Measurements from ENCODE around the gene SLC37A1. TPM values are rescaled to one million over a fixed set of nuclear protein-coding genes. Genes with fewer than 3 reads are reported as not detected.

Gene SLC37A1
- total and polyA plus RNA-seq, 9 of the 15 experiments (the other 6 are each of a cell fraction or from before 2014, with no cell fraction given): 0.06 to 3.4 (median 0.40) TPM

DNA sequence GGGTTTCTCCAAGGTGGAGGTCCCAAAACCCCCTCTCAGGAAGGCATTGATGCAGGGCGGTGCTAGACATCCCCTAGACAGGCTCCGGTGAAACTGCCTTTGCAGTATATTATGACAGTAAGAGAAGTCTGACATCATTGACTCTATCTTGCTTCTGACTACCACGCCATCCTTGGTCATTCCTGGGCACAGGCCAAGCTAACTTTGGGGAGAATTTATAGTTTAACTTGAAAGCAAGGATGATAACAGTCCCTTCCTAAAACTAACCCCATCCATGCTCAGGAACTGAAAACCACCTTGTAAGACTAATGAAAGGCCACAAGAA, 47.9 kb upstream of the SLC37A1 start (continued):
- TF ChIP-seq FIP1L1 (IDR thresholded peaks at IDR 0.05; ENCODE audit: low read depth, low read length, poor library complexity, severe bottlenecking): no peak
- no peak for TF ChIP-seq ELF4 (CRISPR knock-in tag; IDR thresholded peaks at IDR 0.05)
- no peak for TF ChIP-seq RHOXF2B (CRISPR knock-in tag; conservative IDR thresholded peaks at IDR 0.05)
- no peak for TF ChIP-seq RBFOX2 (IDR thresholded peaks at IDR 0.05; ENCODE audit: low read depth, low read length)
- TF ChIP-seq, protein P1, sequence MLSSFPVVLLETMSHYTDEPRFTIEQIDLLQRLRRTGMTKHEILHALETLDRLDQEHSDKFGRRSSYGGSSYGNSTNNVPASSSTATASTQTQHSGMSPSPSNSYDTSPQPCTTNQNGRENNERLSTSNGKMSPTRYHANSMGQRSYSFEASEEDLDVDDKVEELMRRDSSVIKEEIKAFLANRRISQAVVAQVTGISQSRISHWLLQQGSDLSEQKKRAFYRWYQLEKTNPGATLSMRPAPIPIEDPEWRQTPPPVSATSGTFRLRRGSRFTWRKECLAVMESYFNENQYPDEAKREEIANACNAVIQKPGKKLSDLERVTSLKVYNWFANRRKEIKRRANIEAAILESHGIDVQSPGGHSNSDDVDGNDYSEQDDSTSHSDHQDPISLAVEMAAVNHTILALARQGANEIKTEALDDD (IDR thresholded peaks at IDR 0.05): no peak
- no peak for TF ChIP-seq SRF (CRISPR knock-in tag; IDR thresholded peaks at IDR 0.05)
- no peak for TF ChIP-seq ZNF134 (CRISPR knock-in tag; conservative IDR thresholded peaks at IDR 0.05)

DNA sequence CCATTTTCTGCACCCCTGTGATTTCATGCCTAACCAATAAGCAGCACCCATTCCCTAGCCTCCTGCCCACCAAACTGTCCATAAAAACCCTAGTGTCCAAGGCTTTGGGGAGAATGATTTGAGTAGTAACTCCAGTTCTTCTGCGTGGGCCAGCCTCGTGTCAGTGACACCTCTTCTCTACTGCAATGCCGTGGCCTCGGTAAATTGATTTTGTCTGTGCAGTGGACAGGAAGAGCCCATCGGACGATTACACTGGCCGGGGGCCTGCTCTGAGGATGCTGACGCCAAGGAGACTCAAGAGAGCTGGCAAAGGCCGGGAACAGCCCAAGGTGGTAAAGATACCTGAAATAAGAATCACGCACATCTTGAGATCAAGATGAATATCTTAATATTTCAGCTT, 47.0 kb upstream of the SLC37A1 start:
- Histone ChIP-seq H3K4me3 (no peak overlapping the region), H3K79me2 (ENCODE audit: control insufficient read depth, insufficient read depth, low read length) (no peaks in the 10 kb centered on the region), H4K20me1 (replicated peaks; ENCODE audit: control insufficient read depth, insufficient read depth, low read length) (no peaks in the 10 kb centered on the region), H3K27ac (ENCODE audit: extremely low read depth, low read depth, low read length) (no peak overlapping the region), H3K9me1 (ENCODE audit: control insufficient read depth, insufficient read depth, low read length) (no peaks in the 10 kb centered on the region), H3K4me2 (ENCODE audit: insufficient read depth, low read length) (0 out of 2 replicates have a peak overlapping the region, but pooled peaks have one; percentile 11), H3K9me3 (replicated peaks; ENCODE audit: control insufficient read depth, insufficient read depth, low read depth, low read length) (no peaks in the 10 kb centered on the region), H3K36me3 (ENCODE audit: control insufficient read depth, insufficient read depth, low read length) (no peaks in the 10 kb centered on the region), H3K27me3 (ENCODE audit: control insufficient read depth in 2 of 2, insufficient read depth in 2 of 2, low read length in 2 of 2) (peaks cover 8 to 9% of the 10 kb centered on the region in 2 experiments; a peak in 4 of 5 replicates), H3K9ac (ENCODE audit: insufficient read depth in 1 of 2, low read depth in 2 of 2, low read length in 2 of 2) (no peak overlapping the region), H3K4me1 (replicated peaks in 1 of 2; ENCODE audit: control insufficient read depth in 2 of 2, insufficient read depth in 2 of 2, low read length in 2 of 2) (peaks cover 29 to 48% of the 10 kb centered on the region in 2 experiments), H2AFZ (ENCODE audit: low read depth, low read length) (no peak overlapping the region)
- no peak for DNase-seq (ENCODE audit: extremely low read depth in 1 of 4, low spot score in 3 of 4)
- POLR2A ChIA-PET: interaction anchor here (0.8 to 0.9 kb wide), 2 partner anchors 45 to 247 kb away, joined by 3 to 4 read pairs; partner anchors contain the start of gene ABCG1
- CTCF ChIA-PET (ENCODE audit: low intra/inter-chr PET ratio): interaction anchor here (1.1 kb wide), 1 partner anchor 157 kb away, joined by 4 read pairs; no protein-coding TSS in a partner anchor
- ATAC-seq: no peak
- no TSS peak for BruUV-seq (replicated peaks)
- TF ChIP-seq, protein P2, sequence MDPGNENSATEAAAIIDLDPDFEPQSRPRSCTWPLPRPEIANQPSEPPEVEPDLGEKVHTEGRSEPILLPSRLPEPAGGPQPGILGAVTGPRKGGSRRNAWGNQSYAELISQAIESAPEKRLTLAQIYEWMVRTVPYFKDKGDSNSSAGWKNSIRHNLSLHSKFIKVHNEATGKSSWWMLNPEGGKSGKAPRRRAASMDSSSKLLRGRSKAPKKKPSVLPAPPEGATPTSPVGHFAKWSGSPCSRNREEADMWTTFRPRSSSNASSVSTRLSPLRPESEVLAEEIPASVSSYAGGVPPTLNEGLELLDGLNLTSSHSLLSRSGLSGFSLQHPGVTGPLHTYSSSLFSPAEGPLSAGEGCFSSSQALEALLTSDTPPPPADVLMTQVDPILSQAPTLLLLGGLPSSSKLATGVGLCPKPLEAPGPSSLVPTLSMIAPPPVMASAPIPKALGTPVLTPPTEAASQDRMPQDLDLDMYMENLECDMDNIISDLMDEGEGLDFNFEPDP (CRISPR knock-in tag; IDR thresholded peaks at IDR 0.05): no peak
- TF ChIP-seq, protein P3, sequence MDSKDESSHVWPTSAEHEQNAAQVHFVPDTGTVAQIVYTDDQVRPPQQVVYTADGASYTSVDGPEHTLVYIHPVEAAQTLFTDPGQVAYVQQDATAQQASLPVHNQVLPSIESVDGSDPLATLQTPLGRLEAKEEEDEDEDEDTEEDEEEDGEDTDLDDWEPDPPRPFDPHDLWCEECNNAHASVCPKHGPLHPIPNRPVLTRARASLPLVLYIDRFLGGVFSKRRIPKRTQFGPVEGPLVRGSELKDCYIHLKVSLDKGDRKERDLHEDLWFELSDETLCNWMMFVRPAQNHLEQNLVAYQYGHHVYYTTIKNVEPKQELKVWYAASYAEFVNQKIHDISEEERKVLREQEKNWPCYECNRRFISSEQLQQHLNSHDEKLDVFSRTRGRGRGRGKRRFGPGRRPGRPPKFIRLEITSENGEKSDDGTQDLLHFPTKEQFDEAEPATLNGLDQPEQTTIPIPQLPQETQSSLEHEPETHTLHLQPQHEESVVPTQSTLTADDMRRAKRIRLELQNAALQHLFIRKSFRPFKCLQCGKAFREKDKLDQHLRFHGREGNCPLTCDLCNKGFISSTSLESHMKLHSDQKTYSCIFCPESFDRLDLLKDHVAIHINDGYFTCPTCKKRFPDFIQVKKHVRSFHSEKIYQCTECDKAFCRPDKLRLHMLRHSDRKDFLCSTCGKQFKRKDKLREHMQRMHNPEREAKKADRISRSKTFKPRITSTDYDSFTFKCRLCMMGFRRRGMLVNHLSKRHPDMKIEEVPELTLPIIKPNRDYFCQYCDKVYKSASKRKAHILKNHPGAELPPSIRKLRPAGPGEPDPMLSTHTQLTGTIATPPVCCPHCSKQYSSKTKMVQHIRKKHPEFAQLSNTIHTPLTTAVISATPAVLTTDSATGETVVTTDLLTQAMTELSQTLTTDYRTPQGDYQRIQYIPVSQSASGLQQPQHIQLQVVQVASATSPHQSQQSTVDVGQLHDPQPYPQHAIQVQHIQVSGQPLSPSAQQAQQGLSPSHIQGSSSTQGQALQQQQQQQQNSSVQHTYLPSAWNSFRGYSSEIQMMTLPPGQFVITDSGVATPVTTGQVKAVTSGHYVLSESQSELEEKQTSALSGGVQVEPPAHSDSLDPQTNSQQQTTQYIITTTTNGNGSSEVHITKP (IDR thresholded peaks at IDR 0.05; ENCODE audit: partially characterized antibody): peak; percentile 45
- TF ChIP-seq JUN (IDR thresholded peaks at IDR 0.05; ENCODE audit: borderline replicate concordance, low read depth, low read length) (no peak), JUN (CRISPR knock-in tag; IDR thresholded peaks at IDR 0.05; ENCODE audit: borderline replicate concordance) (no peak), NFRKB (IDR thresholded peaks at IDR 0.05; ENCODE audit: low read depth) (no peak)
- intact Hi-C loops (cut with micrococcal nuclease): loop anchor here (5.0 kb wide), 1 partner anchor 71 kb away; no protein-coding TSS in a partner anchor
- WGBS (ENCODE audit: insufficient coverage, low coverage, missing lambda C conversion rate): 22% methylated on average over 10 of the region's 10 CpGs
- FAIRE-seq: no peak
- in situ Hi-C loops (cut with MboI): loop anchor here (5.0 kb wide), 1 partner anchor 61 kb away; no protein-coding TSS in a partner anchor

All from K562 (cell line).